H54 (cell line): ENCODE data around the gene CTSF.

Experiments used
- DNase-seq: peaks from one replicate; pipeline ENCODE4 v3.0.0; 2011; ENCODE audit warnings: low spot score, mixed read lengths; ENCODE audit not compliant: insufficient read length
- FAIRE-seq: peaks from 3 replicates; lab custom pipeline; 2011; peaks lifted over from hg19 to GRCh38; lab: Jason Lieb, UNC
- POLR2A ChIP-seq: IDR thresholded peaks from 2 replicates; pipeline ENCODE4 v1.6.1; 2011; ENCODE audit warnings: low read depth, mild to moderate bottlenecking, low read length

Gene CTSF

GRCh38 chr11:66570079-66570849, 1.9 kb upstream of the CTSF start:
- TF ChIP-seq POLR2A: no peak
- FAIRE-seq (no peak), DNase-seq (no peak)

DNA sequence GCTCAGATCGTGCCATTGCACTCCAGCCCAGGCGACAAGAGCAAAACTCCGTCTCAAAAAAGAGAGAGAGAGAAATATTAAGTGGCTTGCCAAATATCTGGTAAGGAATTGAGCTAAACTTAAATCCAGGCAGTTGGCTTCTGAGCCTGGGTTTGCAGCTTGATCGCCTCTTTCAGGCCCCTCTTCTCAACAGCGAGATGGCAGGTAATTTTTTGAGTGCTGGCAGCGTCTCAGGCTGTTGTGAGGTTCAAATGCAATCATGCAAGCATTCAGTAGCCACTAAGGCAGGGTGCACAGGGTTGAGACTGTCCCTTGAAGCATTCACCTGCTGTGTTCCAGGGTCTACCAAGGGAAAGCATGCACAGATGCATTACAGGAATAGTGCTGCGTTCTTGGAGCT, 670 bp upstream of the CTSF start:
- no peak for TF ChIP-seq POLR2A
- FAIRE-seq (no peak), DNase-seq (no peak)

DNA sequence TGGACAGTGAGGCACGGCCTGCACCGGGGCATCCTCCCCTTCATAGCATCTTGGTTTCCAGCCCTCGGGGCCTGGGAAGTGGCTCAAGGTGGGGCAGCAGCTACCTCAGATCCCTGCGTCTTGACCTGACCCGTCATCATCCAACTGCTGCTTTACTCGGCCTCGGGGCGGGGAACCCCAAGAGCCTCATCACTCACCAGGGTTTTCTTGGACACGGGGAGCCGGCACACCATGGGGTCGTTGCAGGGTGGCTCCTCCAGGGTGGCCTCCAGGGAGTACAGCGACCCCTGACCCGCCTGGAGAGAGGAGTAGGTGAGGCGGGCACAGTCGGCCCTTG, 651 bp downstream of the CTSF start:
- FAIRE-seq: no peak
- DNase-seq: no peak
- no peak for TF ChIP-seq POLR2A

- TF ChIP-seq POLR2A: no peak
- DNase-seq (no peak), FAIRE-seq (no peak)
These were observed 2.2 kb downstream of the CTSF start for GRCh38 chr11:66566221-66566620.

DNA sequence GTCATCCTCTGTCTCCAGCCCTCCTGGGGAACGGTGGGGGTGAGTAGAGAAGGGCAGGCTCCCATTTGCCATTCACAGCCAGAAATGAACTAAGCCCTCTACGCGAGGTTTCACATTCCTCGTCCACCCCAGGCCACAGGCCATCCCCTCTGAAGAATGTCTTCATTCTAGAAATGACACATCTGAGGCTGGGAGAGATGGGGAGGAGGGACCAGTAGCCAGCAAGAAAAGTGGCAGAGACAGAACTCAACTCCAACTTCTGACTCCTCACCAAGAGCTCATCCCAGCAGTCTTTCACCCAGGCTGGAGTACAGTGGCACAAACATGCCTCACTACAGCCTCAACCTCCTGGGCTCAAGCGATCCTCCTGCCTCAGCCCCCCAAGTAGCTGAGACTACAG, 3.4 kb downstream of the CTSF start:
- no peak for TF ChIP-seq POLR2A
- DNase-seq: no peak
- no peak for FAIRE-seq

DNA sequence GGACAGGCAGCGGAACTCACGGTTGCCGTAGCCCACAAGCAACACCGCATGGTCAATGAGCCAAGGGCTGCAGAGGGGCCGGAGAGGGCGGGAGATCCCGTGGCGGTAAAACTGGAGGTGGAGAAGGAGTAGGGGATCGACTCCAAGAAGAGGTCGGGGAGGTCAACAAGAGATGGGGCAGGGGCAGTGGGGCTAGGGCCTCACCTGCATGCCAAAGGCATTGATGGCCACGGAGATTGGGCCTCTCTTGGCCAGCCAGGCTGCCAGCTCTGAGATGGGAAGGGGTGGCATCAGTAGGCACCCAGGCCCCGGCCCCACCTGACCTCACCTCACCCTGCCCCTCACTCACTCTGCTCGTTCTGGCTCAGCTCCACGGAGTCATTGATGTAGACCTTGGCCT, 3.9 kb downstream of the CTSF start:
- FAIRE-seq: no peak
- TF ChIP-seq POLR2A: no peak
- DNase-seq: no peak

DNA sequence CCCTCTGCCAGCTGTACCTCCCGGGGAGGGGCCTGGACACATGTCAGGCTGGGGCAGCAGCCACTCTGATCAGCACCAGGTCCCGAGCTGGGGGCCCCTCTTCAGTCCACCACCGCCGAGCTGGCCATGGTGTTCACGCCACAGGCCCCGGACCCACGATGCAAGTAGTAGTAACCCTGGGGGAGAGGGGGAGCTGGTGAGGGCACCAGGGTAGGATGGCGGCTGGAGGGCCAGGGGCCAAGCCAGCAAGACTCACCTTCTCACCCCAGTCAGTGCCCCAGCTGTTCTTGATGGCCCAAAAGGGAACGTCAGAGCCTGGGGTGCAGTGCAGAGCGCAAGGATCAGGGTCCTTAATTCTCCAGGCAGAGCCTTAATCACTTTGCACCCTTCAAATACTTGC, 4.6 kb downstream of the CTSF start:
- FAIRE-seq (no peak), DNase-seq (no peak)
- no peak for TF ChIP-seq POLR2A

DNA sequence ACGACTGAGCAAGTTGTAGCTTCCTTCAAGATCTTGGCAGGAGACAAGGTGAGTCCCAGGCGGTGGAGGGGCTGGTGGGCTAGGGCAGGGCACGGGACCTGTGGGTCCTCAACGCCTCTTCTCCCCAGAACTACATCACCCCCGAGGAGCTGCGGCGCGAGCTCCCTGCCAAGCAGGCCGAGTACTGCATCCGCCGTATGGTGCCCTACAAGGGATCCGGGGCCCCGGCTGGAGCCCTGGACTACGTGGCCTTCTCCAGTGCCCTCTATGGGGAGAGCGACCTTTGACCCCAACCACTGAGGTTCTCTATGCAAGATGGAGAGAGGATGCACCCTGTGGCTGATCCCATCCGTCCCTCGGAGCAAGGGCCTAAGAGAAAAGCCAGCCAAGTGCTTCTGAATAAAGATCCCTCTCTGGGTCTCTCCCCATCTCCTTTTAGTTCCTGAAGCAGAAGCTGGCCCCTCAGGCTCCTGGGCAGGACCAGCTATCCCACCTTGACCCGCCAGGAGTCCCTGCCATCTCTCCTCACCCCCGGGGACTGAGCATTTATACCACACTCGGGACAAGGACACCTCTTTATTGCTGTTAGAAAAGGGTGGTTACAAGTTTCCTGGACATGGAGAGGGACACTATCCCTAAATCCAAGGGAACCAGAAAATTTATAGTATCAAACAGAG, 5.4 kb downstream of the CTSF start:
- FAIRE-seq (no peak), DNase-seq (no peak)
- no peak for TF ChIP-seq POLR2A

DNA sequence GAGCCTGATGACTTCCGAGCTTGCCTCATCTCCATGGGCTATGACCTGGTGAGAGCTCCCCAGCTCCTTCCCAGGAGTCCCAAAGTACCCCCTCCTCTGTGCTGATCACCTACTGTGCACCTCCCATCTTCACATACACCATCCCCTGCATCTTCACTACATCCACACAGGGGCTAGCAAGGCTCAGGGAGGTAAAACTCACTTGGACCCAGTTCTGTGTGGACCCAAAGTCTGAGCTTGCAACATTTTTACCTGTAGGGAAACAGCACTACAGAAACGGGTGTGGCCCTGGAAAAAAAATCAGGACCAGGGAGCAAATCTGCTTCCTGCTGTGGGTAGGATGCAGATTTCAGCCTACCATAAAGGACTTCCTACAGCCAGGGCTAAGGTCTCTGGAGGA, 6.1 kb downstream of the CTSF start:
- DNase-seq: no peak
- no peak for TF ChIP-seq POLR2A
- no peak for FAIRE-seq

DNA sequence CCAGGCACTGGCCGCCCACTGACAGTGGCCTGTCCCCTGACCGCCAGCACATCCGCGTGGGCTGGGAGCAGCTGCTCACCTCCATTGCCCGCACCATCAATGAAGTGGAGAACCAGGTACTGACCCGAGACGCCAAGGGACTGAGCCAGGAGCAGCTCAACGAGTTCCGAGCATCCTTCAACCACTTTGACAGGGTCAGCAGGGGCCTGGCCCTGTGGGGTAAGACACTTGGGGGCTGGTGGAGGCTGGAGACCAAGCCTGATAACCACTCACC, 6.5 kb downstream of the CTSF start:
- DNase-seq: no peak
- TF ChIP-seq POLR2A: no peak
- no peak for FAIRE-seq

DNA sequence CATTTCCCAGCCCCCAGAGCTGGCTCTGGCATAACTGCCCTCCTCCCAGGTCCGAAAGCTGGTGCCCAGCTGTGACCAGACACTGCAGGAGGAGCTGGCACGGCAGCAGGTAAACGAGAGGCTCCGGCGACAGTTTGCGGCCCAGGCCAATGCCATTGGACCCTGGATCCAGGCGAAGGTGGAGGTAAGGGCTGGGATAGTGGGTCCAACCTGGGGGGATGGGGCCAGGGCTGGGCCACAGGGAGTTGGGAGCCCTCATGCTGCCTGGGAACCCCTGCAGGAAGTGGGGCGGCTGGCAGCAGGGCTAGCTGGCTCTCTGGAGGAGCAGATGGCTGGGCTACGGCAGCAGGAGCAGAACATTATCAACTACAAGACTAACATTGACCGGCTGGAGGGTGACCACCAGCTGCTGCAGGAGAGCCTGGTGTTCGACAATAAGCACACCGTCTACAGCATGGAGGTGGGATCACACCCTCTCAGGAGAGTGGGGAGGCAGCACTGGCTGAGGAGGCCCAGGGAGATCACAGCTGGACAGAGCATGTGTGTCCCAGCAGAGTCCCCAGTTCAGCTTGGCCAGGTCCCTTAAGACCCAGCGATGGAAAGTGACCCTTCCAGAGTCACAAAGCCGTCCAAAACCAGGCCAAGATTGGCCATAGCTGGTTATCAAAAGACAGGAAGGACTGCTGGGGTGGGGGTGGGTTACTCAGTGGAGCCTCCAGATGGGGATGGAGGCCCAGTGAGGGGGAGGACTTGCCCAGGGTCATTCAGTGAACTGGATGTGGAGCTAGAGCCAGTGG, 7.0 kb downstream of the CTSF start:
- DNase-seq (no peak), FAIRE-seq (no peak)
- no peak for TF ChIP-seq POLR2A

- no peak for FAIRE-seq
- DNase-seq: no peak
- no peak for TF ChIP-seq POLR2A
These were observed 8.3 kb downstream of the CTSF start for GRCh38 chr11:66559866-66560676.

DNA sequence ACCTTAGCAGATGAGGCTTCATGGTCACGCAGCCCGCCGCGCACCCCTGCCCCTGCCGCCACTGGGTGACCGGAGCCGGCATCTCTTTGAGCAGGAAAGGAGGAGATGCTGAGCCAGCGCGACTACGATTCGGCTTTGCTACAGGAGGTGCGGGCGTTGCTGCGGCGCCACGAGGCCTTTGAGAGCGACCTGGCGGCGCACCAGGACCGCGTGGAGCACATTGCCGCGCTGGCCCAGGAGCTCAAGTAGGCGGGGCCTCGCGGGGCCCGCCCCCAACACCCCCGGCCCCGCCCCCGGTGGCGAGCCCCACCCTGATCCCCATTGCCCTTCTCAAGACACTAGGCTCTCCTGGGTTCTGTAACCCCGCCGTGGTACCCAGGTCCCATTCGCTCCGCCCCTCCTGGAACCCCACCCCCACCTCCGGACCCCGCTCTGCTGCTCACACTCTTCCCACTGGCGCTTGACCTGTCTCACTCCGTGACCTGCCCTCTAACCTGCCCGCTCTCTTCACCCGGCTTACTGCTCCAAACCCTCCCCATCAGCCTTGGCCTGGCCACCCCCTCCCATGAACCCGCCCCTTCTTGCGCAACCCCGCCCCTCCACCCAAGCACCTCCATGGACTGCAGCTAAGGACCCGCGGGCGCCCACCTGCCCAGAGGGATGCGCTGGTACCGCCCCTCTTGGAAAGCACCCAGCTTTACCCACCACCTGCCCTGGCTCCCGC, 9.1 kb downstream of the CTSF start:
- FAIRE-seq: no peak
- no peak for DNase-seq

More for the DNA sequence above, 9.1 kb downstream of the CTSF start:
- no peak for TF ChIP-seq POLR2A
